ENCODE results near the gene DMBX1. TPM values are rescaled to one million over a fixed set of nuclear protein-coding genes. Genes with fewer than 3 reads are reported as not detected.
A peak's percentile ranks its signal among the peaks of the same experiment; 100 is the strongest.

The DMBX1 gene
- total RNA-seq, 1 experiment from 2014 or later = 4.2 TPM

GRCh38 chr1:46495778-46496177 is 6.1 kb downstream of the DMBX1 start:
- no peak for DNase-seq
- Histone ChIP-seq H3K4me3 (ENCODE audit: insufficient read depth, low read depth, low read length) (no peak overlapping the region), H3K36me3 (replicated peaks; ENCODE audit: control insufficient read depth, insufficient read depth, low read length) (no peaks in the 10 kb centered on the region), H3K27me3 (ENCODE audit: control insufficient read depth, insufficient read depth, low read length) (peaks cover 65% of the 10 kb centered on the region)

GRCh38 chr1:46496505-46496904 is 6.9 kb downstream of the DMBX1 start:
- no peaks in the 10 kb centered on the region for H3K36me3 ChIP-seq (replicated peaks; ENCODE audit: control insufficient read depth, insufficient read depth, low read length)
- H3K27me3 ChIP-seq (ENCODE audit: control insufficient read depth, insufficient read depth, low read length) = peaks cover 58% of the 10 kb centered on the region
- DNase-seq = no peak
- no peak overlapping the region for H3K4me3 ChIP-seq (ENCODE audit: insufficient read depth, low read depth, low read length)

GRCh38 chr1:46497020-46497419 is 7.4 kb downstream of the DMBX1 start:
- Histone ChIP-seq H3K27me3 (ENCODE audit: control insufficient read depth, insufficient read depth, low read length) (peaks cover 54% of the 10 kb centered on the region), H3K4me3 (ENCODE audit: insufficient read depth, low read depth, low read length) (no peak overlapping the region), H3K36me3 (replicated peaks; ENCODE audit: control insufficient read depth, insufficient read depth, low read length) (no peaks in the 10 kb centered on the region)
- no peak for DNase-seq

DNA sequence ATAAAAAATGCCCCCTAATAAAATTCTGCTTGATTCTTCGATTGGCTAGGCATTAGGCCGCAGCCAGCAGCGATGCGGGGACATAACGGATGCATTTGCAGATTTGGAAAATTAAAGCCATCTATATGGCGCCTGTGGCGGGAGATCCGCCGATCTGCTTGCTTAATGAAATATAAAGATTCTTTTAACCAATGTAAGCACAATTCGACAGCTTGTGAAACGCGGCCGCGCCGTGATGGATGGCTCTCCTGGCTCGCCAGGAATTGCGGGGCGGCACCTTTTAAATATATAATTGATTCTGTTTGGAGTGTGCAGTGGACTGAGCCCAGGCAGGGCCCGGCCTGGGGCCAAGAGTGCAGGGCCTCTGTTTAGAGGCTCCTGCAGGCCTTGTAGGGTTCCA is 8.0 kb downstream of the DMBX1 start:
- H3K36me3 ChIP-seq (replicated peaks; ENCODE audit: control insufficient read depth, insufficient read depth, low read length) = no peaks in the 10 kb centered on the region
- no peak for DNase-seq
- no peak overlapping the region for H3K4me3 ChIP-seq (ENCODE audit: insufficient read depth, low read depth, low read length)
- peaks cover 48% of the 10 kb centered on the region for H3K27me3 ChIP-seq (ENCODE audit: control insufficient read depth, insufficient read depth, low read length)

DNA sequence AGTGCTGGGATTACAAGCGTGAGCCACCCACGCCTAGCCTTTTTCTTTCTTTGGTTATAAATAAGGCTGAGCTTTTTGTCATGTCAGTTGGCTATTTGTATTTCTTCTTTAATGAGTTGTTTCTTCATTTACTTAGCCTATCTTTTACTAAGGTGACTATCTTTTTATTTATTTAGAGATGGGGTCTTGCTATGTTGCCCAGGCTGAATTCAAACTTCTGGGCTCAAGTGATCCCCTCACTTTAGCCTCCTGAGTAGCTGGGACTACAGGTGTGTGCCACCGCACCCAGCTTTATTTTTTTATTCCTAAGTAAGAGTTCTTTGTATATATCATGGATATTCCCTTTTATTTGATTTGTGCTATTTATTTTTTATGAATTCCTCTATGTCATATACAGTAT is 11.9 kb downstream of the DMBX1 start:
- peaks cover 11% of the 10 kb centered on the region for H3K27me3 ChIP-seq (ENCODE audit: control insufficient read depth, insufficient read depth, low read length)
- no peak for DNase-seq
- H3K4me3 ChIP-seq (ENCODE audit: insufficient read depth, low read depth, low read length) = no peak overlapping the region
- no peaks in the 10 kb centered on the region for H3K36me3 ChIP-seq (replicated peaks; ENCODE audit: control insufficient read depth, insufficient read depth, low read length)

- DNase-seq = no peak
- no peak overlapping the region for H3K4me3 ChIP-seq (ENCODE audit: insufficient read depth, low read depth, low read length)
- 0 out of 2 replicates have a peak, but pooled peaks cover 3% of the 10 kb centered on the region for H3K27me3 ChIP-seq (ENCODE audit: control insufficient read depth, insufficient read depth, low read length)
- H3K36me3 ChIP-seq (replicated peaks; ENCODE audit: control insufficient read depth, insufficient read depth, low read length) = no peaks in the 10 kb centered on the region
Measured at GRCh38 chr1:46503421-46503820, 13.8 kb downstream of the DMBX1 start.

DNA sequence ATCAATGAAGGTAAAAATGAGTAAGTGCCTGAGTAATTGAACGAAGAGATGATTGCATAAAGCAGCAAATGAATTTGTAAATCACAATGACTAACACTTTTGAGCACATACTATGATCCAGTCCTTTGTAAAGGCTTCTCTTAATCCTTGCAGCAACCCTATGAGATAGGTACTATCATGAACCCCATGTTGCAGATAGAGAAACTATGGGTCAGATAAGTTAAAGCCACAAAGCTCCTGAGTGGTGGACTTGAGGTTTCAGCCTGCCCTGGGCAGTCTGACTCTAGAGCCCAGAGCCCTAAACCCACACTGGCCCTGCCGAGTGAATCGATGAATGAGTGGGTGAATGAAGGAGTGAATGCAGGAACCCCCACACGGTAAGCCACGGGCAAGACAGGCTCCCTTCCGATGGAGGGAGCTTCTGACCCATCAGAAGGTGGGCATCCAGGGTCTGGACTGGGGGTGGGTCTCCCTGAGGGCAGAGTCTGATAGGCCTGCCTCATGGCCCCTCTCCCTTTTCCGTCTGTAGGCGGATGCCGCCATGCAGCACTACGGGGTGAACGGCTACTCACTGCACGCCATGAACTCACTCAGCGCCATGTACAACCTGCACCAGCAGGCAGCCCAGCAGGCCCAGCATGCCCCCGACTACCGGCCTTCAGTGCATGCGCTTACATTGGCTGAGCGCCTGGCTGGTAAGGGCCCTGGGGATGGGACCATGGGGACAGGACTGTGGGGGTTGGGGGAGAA is 17.0 kb downstream of the DMBX1 start:
- no peak overlapping the region for H3K4me3 ChIP-seq (ENCODE audit: insufficient read depth, low read depth, low read length)
- H3K36me3 ChIP-seq (replicated peaks; ENCODE audit: control insufficient read depth, insufficient read depth, low read length) = no peaks in the 10 kb centered on the region
- no peak for DNase-seq
- 0 out of 2 replicates have a peak, but pooled peaks cover 1% of the 10 kb centered on the region for H3K27me3 ChIP-seq (ENCODE audit: control insufficient read depth, insufficient read depth, low read length)

DNA sequence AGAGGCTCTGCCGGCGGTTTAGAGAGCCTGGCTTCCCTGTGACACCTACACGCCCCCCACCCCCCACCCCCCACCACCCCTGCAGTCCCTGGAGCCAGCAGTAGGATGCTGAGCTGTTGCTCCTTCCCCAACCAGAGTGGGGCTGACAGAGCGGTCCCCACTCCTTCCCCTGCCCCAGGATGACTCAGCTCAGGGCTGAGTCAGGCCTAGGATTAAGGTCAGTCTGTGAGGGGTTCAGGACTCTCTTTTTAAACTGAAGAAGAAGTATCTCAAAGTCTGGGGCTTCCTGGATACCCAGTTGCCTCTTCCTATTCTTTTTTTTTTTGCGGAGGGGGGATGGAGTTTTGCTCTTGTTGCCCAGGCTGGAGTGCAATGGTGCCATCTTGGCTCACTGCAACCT is 19.1 kb downstream of the DMBX1 start:
- peak; percentile 50 for DNase-seq
- no peaks in the 10 kb centered on the region; the same call in 1 of the 2 replicates for H3K27me3 ChIP-seq (ENCODE audit: control insufficient read depth, insufficient read depth, low read length)
- no peaks in the 10 kb centered on the region for H3K36me3 ChIP-seq (replicated peaks; ENCODE audit: control insufficient read depth, insufficient read depth, low read length)
- no peak overlapping the region for H3K4me3 ChIP-seq (ENCODE audit: insufficient read depth, low read depth, low read length)

DNA sequence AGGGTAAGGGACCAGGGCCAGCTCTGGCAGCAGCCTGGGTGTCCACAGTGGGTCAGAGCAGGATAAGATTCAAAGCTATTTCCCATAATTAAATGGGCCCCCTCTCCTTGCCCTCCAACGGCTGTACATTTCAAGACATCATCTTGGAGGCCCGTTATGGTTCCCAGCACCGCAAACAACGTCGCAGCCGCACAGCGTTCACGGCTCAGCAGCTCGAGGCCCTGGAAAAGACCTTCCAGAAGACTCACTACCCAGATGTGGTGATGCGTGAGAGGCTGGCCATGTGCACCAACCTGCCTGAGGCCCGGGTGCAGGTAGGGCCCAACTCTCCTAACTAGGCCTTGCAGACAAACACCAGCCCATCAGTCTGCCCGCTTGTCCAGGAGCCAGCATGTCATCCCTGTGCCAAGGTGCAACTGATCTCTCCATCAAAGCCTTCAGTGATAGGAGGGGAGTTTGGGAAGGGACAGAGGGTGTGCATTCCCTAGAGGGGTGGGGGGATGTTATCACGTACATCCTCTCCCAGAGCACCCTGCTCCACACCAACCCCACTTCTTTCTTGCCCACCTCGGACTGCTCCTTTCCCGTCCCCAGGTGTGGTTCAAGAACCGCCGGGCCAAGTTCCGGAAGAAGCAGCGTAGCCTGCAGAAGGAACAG is 20.8 kb downstream of the DMBX1 start:
- H3K4me3 ChIP-seq (ENCODE audit: insufficient read depth, low read depth, low read length) = no peak overlapping the region
- no peak for DNase-seq
- H3K27me3 ChIP-seq (ENCODE audit: control insufficient read depth, insufficient read depth, low read length) = peaks cover under 1% of the 10 kb centered on the region; the same call in 1 of the 2 replicates
- no peaks in the 10 kb centered on the region for H3K36me3 ChIP-seq (replicated peaks; ENCODE audit: control insufficient read depth, insufficient read depth, low read length)

GRCh38 chr1:46510998-46511365 is 21.3 kb downstream of the DMBX1 start:
- no peak for DNase-seq
- H3K36me3 ChIP-seq (replicated peaks; ENCODE audit: control insufficient read depth, insufficient read depth, low read length) = no peaks in the 10 kb centered on the region
- no peak overlapping the region for H3K4me3 ChIP-seq (ENCODE audit: insufficient read depth, low read depth, low read length)
- peaks cover 3% of the 10 kb centered on the region; the same call in 1 of the 2 replicates for H3K27me3 ChIP-seq (ENCODE audit: control insufficient read depth, insufficient read depth, low read length)

DNA sequence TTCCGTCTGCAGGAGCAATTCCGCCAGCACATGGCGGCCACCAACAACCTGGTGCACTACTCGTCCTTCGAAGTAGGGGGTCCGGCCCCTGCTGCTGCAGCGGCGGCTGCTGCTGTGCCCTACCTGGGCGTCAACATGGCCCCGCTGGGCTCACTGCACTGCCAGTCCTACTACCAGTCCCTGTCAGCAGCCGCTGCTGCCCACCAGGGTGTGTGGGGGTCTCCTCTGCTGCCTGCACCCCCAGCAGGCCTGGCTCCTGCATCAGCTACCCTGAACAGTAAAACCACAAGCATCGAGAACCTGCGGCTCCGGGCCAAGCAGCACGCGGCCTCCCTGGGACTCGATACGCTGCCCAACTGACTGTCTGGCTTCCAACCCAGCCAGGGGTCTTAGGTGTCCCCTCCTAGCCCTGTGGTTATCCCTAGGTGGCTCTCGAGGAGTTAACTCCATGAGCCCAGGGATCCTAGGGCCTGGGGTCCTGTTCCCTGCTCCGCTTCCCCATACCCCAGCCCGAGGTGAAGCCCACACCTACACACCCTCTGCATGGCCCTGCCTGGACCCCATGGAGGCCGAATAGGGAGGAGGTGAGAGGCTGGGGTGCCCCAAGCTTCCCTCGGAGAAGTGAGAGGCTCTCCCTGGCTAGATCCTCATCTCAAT is 22.6 kb downstream of the DMBX1 start:
- Histone ChIP-seq H3K27me3 (ENCODE audit: control insufficient read depth, insufficient read depth, low read length) (peaks cover 6% of the 10 kb centered on the region; the same call in 1 of the 2 replicates), H3K4me3 (ENCODE audit: insufficient read depth, low read depth, low read length) (no peak overlapping the region), H3K36me3 (replicated peaks; ENCODE audit: control insufficient read depth, insufficient read depth, low read length) (no peaks in the 10 kb centered on the region)
- DNase-seq = peak; percentile 70

GRCh38 chr1:46512792-46513190 is 23.2 kb downstream of the DMBX1 start:
- Histone ChIP-seq H3K4me3 (ENCODE audit: insufficient read depth, low read depth, low read length) (no peak overlapping the region), H3K36me3 (replicated peaks; ENCODE audit: control insufficient read depth, insufficient read depth, low read length) (no peaks in the 10 kb centered on the region), H3K27me3 (ENCODE audit: control insufficient read depth, insufficient read depth, low read length) (peaks cover 6% of the 10 kb centered on the region; the same call in 1 of the 2 replicates)
- DNase-seq = no peak

- Histone ChIP-seq H3K4me3 (ENCODE audit: insufficient read depth, low read depth, low read length) (no peak overlapping the region), H3K36me3 (replicated peaks; ENCODE audit: control insufficient read depth, insufficient read depth, low read length) (no peaks in the 10 kb centered on the region), H3K27me3 (ENCODE audit: control insufficient read depth, insufficient read depth, low read length) (peaks cover 6% of the 10 kb centered on the region; the same call in 1 of the 2 replicates)
- no peak for DNase-seq
Measured at GRCh38 chr1:46513536-46513935, 23.9 kb downstream of the DMBX1 start.

GRCh38 chr1:46515576-46515975 is 25.9 kb downstream of the DMBX1 start:
- Histone ChIP-seq H3K4me3 (ENCODE audit: insufficient read depth, low read depth, low read length) (no peak overlapping the region), H3K27me3 (ENCODE audit: control insufficient read depth, insufficient read depth, low read length) (peaks cover 8% of the 10 kb centered on the region; the same call in 1 of the 2 replicates), H3K36me3 (replicated peaks; ENCODE audit: control insufficient read depth, insufficient read depth, low read length) (no peaks in the 10 kb centered on the region)
- DNase-seq = no peak
